OCI-LY1 (cell line): ENCODE results near the gene CIAO3.

Experiments
- H2AFZ ChIP-seq: fragments of 200-600 bp; sonication (generic), shearing (Covaris generic); 2 replicates; pipeline ENCODE4 v1.6.0; 2014; ENCODE audit warnings: antibody characterized with exemption, mild to moderate bottlenecking, low read length
- H3F3A ChIP-seq: fragments of 200-600 bp; sonication (generic), shearing (Covaris generic); 2 replicates; pipeline ENCODE4 v1.6.0; 2014; ENCODE audit warnings: mild to moderate bottlenecking, antibody characterized with exemption, low read length, moderate library complexity; ENCODE audit not compliant: insufficient read depth
- H3K27ac ChIP-seq: fragments of 200-600 bp; sonication (generic); 2 replicates; pipeline ENCODE4 v1.5.1; 2014; ENCODE audit warnings: low read length, mixed run types, mild to moderate bottlenecking, low read depth; ENCODE audit not compliant: poor library complexity, severe bottlenecking
- H3K27me3 ChIP-seq: fragments of 200-600 bp; sonication (generic); 2 replicates; pipeline ENCODE4 v1.6.0; 2014; ENCODE audit warnings: antibody characterized with exemption, mild to moderate bottlenecking, low read length, moderate library complexity; ENCODE audit not compliant: insufficient read depth
- H3K36me3 ChIP-seq: fragments of 200-600 bp; sonication (generic); 2 replicates; pipeline ENCODE4 v1.6.1; 2014; ENCODE audit warnings: mild to moderate bottlenecking, antibody characterized with exemption, low read length, moderate library complexity, mixed read lengths; ENCODE audit not compliant: insufficient read depth
- H3K4me1 ChIP-seq: fragments of 200-600 bp; sonication (generic); 2 replicates; pipeline ENCODE4 v1.5.1; 2014; ENCODE audit warnings: mild to moderate bottlenecking, low read length, moderate library complexity; ENCODE audit not compliant: insufficient read depth, severe bottlenecking
- H3K4me2 ChIP-seq: fragments of 200-600 bp; sonication (generic), shearing (Covaris generic); 2 replicates; pipeline ENCODE4 v1.6.1; 2014; ENCODE audit warnings: low read length
- H3K4me3 ChIP-seq: fragments of 200-600 bp; sonication (generic); 2 replicates; pipeline ENCODE4 v1.5.1; 2014; ENCODE audit warnings: low read length, low read depth, mild to moderate bottlenecking, mixed read lengths; ENCODE audit not compliant: poor library complexity, severe bottlenecking
- H3K79me2 ChIP-seq: fragments of 200-600 bp; shearing (Covaris generic); 2 replicates; pipeline ENCODE4 v1.6.1; 2016; ENCODE audit warnings: mixed run types, low read length, mixed read lengths; ENCODE audit not compliant: insufficient read depth
- H3K9ac ChIP-seq: fragments of 200-600 bp; sonication (generic), shearing (Covaris generic); 2 replicates; pipeline ENCODE4 v1.6.1; 2014; ENCODE audit warnings: mild to moderate bottlenecking, low read length, mixed read lengths
- H3K9me2 ChIP-seq: fragments of 200-600 bp; sonication (generic), shearing (Covaris generic); 2 replicates; pipeline ENCODE4 v1.6.1; 2014; ENCODE audit warnings: low read depth, mild to moderate bottlenecking, low read length, mixed read lengths
- H3K9me3 ChIP-seq: fragments of 200-600 bp; shearing (Covaris generic); 2 replicates; pipeline ENCODE4 v1.6.1; 2014; ENCODE audit warnings: low read length, mixed read lengths
- H4K20me1 ChIP-seq: fragments of 200-600 bp; sonication (generic), shearing (Covaris generic); 2 replicates; pipeline ENCODE4 v1.6.0; 2016; ENCODE audit warnings: mild to moderate bottlenecking, low read length; ENCODE audit not compliant: insufficient read depth
- EZH2 ChIP-seq: fragments of 200-600 bp; sonication (generic), shearing (Covaris generic); IDR thresholded peaks from 2 replicates; pipeline ENCODE4 v1.8.0; 2017; ENCODE audit warnings: borderline replicate concordance, mixed run types, mild to moderate bottlenecking, antibody characterized with exemption, low read length, moderate library complexity, mixed read lengths
- TF ChIP-seq, protein P1 (sequence below): fragments of 200-600 bp; sonication (generic), shearing (Covaris generic); IDR thresholded peaks from 2 replicates; pipeline ENCODE4 v1.5.1; 2017; ENCODE audit warnings: mild to moderate bottlenecking, antibody characterized with exemption, low read length, moderate library complexity, mixed read lengths

The CIAO3 gene

DNA sequence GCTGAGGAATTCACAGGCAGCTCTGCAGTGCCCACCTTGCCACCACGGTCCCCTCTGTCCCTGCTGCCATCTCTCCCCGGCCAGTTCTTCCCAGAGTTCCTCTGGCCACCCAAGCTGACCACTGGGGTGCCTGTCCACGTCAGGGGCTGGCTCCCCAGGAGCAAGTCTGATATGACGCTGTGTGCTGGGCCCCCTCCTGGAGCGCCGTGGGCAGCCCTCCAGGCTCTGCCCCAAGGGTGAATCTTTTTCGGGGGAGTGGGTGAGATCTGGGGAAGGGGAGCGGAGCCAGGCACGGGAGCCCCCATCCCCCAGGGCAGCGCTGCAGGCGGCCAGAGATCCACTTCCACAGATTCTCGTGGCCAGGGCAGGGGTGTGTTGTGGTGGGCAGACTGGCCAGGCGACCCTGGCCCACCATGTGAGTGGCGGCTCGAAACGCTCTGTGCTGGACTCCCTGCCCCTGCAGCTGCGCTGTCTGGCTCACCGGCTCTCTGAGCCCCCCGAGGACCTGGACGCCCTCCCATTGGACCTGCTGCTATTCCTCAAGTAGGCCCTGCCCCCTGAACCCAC is 23.5 kb upstream of the CIAO3 start:
- Histone ChIP-seq H3K27me3 (no peaks in the 10 kb centered on the region), H3F3A (no peaks in the 10 kb centered on the region), H3K4me1 (no peaks in the 10 kb centered on the region)

DNA sequence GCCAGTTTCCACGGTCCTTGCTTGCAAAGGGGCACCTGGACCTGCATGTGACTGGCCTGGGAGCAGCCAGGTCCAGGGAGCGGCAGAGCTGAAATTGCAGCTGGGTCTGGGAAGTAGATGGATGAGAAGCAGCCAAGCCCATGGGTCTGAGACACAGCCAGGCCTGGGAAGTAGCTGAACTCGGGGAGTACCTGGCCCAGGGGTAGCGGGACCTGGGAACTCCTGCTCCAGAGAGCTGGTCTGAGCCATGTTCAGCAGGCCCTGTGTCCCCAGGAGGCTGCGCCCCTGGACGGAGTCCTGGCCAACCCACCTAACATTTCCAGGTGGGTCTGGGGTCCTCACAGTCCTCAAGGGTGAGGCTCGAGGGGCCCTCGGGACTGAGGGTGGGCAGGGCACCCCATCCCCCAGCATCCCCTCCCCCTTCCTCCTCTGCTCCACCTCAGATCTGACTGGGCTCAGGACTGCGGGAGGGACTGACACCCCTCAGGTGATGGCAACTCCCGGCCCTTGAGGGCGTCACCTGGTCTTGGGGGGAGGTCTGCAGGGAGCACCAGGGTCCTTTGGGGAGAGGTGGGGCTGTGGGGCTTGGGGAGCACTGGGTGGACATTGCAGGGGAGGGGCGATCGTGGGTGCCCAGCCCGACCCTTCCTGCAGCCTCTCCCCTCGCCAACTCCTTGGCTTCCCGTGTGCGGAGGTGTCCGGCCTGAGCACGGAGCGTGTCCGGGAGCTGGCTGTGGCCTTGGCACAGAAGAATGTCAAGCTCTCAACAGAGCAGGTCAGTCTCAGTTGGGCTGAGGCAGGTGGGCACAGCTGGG is 22.8 kb upstream of the CIAO3 start:
- Histone ChIP-seq H3K9ac (no peak overlapping the region), H3K27me3 (no peaks in the 10 kb centered on the region), H3F3A (no peaks in the 10 kb centered on the region), H3K4me3 (no peak overlapping the region), H2AFZ (no peak overlapping the region), H3K79me2 (no peaks in the 10 kb centered on the region), H3K27ac (no peak overlapping the region), H3K9me2 (no peaks in the 10 kb centered on the region), H4K20me1 (no peaks in the 10 kb centered on the region), H3K4me1 (no peaks in the 10 kb centered on the region), H3K4me2 (no peak overlapping the region), H3K36me3 (no peaks in the 10 kb centered on the region), H3K9me3 (no peaks in the 10 kb centered on the region)
- TF ChIP-seq, protein P1, sequence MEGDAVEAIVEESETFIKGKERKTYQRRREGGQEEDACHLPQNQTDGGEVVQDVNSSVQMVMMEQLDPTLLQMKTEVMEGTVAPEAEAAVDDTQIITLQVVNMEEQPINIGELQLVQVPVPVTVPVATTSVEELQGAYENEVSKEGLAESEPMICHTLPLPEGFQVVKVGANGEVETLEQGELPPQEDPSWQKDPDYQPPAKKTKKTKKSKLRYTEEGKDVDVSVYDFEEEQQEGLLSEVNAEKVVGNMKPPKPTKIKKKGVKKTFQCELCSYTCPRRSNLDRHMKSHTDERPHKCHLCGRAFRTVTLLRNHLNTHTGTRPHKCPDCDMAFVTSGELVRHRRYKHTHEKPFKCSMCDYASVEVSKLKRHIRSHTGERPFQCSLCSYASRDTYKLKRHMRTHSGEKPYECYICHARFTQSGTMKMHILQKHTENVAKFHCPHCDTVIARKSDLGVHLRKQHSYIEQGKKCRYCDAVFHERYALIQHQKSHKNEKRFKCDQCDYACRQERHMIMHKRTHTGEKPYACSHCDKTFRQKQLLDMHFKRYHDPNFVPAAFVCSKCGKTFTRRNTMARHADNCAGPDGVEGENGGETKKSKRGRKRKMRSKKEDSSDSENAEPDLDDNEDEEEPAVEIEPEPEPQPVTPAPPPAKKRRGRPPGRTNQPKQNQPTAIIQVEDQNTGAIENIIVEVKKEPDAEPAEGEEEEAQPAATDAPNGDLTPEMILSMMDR = no peak
- no peak for TF ChIP-seq EZH2

More for the DNA sequence above, 23.5 kb upstream of the CIAO3 start:
- Histone ChIP-seq H4K20me1 (no peaks in the 10 kb centered on the region), H3K9me3 (no peaks in the 10 kb centered on the region), H3K4me3 (no peak overlapping the region), H3K79me2 (no peaks in the 10 kb centered on the region), H3K27ac (no peak overlapping the region), H3K36me3 (no peaks in the 10 kb centered on the region), H3K9me2 (no peaks in the 10 kb centered on the region), H3K9ac (no peak overlapping the region), H3K4me2 (no peak overlapping the region), H2AFZ (no peak overlapping the region)
- no peak for TF ChIP-seq EZH2
- TF ChIP-seq, protein P1 = no peak

DNA sequence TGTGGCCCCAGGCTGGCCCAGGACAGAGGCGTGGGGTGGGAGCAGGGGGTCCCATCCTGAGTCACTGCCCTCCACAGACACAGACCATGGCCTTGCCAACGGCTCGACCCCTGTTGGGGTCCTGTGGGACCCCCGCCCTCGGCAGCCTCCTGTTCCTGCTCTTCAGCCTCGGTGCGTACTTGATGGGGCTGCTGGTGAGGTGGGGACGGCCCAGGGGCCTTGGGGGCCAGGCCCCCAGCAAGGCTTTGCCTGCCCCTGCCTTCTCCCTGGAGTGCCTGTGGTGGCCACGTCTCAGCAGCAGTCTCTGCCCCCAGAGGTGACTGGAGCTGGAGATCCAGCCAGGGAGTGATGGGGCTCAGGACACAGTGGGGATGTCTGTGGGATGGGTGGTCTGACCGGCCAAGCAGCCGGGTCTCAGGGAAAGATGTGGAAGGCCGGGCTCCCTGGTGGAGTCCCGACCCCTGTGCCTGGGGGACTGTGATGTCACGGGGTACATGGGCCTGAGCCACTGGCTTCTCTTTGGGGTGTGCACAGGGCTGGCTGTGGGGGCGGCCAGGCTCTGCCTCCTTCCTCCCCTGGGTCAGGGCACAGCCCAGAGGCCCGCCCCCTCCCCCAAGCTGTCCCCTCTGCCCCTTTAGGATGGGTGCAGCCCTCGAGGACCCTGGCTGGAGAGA is 21.9 kb upstream of the CIAO3 start:
- no peaks in the 10 kb centered on the region for H3K9me3 ChIP-seq
- no peak overlapping the region for H3K4me2 ChIP-seq
- TF ChIP-seq EZH2 = no peak
- TF ChIP-seq, protein P1 = no peak
- H3F3A ChIP-seq = no peaks in the 10 kb centered on the region
- no peaks in the 10 kb centered on the region for H3K9me2 ChIP-seq
- no peaks in the 10 kb centered on the region for H3K27me3 ChIP-seq
- no peak overlapping the region for H3K27ac ChIP-seq
- H4K20me1 ChIP-seq = no peaks in the 10 kb centered on the region
- no peak overlapping the region for H3K4me3 ChIP-seq
- no peak overlapping the region for H2AFZ ChIP-seq
- no peak overlapping the region for H3K9ac ChIP-seq
- H3K79me2 ChIP-seq = no peaks in the 10 kb centered on the region
- no peaks in the 10 kb centered on the region for H3K4me1 ChIP-seq
- no peaks in the 10 kb centered on the region for H3K36me3 ChIP-seq
